ENCODE results near the gene KDM8. TPM values are rescaled to one million over a fixed set of nuclear protein-coding genes. Genes with fewer than 3 reads are reported as not detected.

KDM8 gene
- total RNA-seq, 1 donor from 2014 or later = 6.1 TPM

DNA sequence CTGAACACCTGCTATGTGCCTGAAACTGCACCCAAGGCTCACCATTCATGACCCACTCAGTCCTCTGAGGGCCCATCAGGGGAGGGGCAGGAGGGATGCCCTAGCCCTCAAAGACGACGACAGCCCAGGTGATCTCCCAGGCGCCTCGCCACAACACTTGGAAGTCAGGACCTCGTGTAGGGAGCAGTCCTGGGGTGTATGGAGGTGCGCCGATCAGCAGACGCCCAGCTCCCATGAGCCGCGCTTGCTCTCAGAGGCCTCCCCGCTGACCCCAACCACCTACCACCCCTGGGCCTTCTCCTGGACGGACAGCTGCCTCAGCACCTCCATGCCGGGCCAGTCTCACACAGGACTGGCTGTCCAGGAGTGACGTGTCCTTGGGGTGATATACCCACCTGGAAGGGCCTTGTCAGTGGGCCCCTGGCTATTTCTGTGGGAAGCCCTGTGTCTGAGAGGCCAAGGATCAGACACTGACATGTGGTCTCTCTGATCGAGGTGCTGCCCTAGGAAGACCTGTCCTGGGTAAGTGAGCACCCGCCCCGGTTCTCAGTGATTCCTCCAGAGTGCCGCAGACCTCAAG, 26.7 kb downstream of the KDM8 start:
- intact Hi-C loops (cut with DNase I) = loop anchor here (10.0 kb wide), 1 partner anchor 135 kb away; no protein-coding TSS in a partner anchor

DNA sequence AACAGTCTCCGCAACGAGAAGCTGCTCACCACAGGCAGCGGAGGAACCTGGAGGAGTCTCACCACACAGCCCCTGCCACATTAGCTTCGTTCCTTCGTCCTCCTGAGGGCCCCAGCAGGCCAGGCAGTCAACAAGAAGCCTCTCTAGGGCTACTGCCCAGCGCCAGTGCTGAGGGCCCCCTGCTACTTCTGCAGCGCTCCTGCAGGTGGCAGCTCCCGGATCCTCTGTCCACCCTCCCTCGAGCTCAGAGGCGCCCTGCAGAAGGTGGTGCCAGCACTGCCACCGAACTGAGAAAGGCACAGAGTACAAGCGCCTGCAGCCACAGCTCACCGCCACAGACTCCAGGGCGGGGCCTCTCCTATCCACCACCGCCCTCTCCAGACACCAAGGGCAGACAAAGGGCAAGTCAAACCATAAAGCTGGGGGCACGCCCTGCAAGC, 27.3 kb downstream of the KDM8 start:
- peaks cover 24% of the 10 kb centered on the region for H3K36me3 ChIP-seq
- no peak overlapping the region for H3K4me3 ChIP-seq
- no peaks in the 10 kb centered on the region for H3K27me3 ChIP-seq
- TF ChIP-seq, protein P1, sequence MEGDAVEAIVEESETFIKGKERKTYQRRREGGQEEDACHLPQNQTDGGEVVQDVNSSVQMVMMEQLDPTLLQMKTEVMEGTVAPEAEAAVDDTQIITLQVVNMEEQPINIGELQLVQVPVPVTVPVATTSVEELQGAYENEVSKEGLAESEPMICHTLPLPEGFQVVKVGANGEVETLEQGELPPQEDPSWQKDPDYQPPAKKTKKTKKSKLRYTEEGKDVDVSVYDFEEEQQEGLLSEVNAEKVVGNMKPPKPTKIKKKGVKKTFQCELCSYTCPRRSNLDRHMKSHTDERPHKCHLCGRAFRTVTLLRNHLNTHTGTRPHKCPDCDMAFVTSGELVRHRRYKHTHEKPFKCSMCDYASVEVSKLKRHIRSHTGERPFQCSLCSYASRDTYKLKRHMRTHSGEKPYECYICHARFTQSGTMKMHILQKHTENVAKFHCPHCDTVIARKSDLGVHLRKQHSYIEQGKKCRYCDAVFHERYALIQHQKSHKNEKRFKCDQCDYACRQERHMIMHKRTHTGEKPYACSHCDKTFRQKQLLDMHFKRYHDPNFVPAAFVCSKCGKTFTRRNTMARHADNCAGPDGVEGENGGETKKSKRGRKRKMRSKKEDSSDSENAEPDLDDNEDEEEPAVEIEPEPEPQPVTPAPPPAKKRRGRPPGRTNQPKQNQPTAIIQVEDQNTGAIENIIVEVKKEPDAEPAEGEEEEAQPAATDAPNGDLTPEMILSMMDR (IDR thresholded peaks at IDR 0.05) = peak; percentile 6
- H3K4me1 ChIP-seq = peaks cover 27% of the 10 kb centered on the region
- no peak overlapping the region for H3K27ac ChIP-seq
- no peaks in the 10 kb centered on the region for H3K9me3 ChIP-seq
- DNase-seq (no peak), ATAC-seq (peak; percentile 26)
- intact Hi-C loops (cut with DNase I) = loop anchor here (10.0 kb wide), 1 partner anchor 134 kb away; no protein-coding TSS in a partner anchor

More for the DNA sequence above, 26.7 kb downstream of the KDM8 start:
- Histone ChIP-seq H3K4me1 (peaks cover 21% of the 10 kb centered on the region), H3K27ac (no peak overlapping the region), H3K27me3 (no peaks in the 10 kb centered on the region), H3K9me3 (no peaks in the 10 kb centered on the region), H3K36me3 (peaks cover 28% of the 10 kb centered on the region), H3K4me3 (no peak overlapping the region)
- ATAC-seq (no peak), DNase-seq (no peak)
- TF ChIP-seq, protein P1 (IDR thresholded peaks at IDR 0.05) = no peak

DNA sequence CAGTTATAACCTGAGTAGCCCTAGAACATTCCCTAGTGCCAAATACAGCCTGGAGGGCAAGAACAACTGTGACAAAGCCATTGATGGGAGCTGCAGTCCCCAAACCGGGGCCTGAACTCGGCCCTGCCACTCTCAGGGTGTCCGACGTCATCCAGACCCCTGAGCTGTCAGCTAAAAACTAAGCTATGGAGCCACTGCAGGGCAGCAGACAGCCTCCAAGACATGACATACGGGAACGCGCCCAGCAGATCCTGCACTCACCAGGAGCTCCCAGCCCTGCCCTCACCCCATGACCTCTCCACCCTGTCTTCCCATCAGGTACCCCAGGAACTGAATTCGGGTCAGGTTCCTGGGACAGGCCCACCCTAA, 28.4 kb downstream of the KDM8 start:
- TF ChIP-seq, protein P1 (IDR thresholded peaks at IDR 0.05) = no peak
- ATAC-seq (no peak), DNase-seq (no peak)
- Histone ChIP-seq H3K4me1 (peaks cover 38% of the 10 kb centered on the region), H3K36me3 (peaks cover 24% of the 10 kb centered on the region), H3K27ac (no peak overlapping the region), H3K4me3 (no peak overlapping the region), H3K27me3 (no peaks in the 10 kb centered on the region), H3K9me3 (no peaks in the 10 kb centered on the region)
- intact Hi-C loops (cut with DNase I) = loop anchor here (10.0 kb wide), 1 partner anchor 133 kb away; no protein-coding TSS in a partner anchor

DNA sequence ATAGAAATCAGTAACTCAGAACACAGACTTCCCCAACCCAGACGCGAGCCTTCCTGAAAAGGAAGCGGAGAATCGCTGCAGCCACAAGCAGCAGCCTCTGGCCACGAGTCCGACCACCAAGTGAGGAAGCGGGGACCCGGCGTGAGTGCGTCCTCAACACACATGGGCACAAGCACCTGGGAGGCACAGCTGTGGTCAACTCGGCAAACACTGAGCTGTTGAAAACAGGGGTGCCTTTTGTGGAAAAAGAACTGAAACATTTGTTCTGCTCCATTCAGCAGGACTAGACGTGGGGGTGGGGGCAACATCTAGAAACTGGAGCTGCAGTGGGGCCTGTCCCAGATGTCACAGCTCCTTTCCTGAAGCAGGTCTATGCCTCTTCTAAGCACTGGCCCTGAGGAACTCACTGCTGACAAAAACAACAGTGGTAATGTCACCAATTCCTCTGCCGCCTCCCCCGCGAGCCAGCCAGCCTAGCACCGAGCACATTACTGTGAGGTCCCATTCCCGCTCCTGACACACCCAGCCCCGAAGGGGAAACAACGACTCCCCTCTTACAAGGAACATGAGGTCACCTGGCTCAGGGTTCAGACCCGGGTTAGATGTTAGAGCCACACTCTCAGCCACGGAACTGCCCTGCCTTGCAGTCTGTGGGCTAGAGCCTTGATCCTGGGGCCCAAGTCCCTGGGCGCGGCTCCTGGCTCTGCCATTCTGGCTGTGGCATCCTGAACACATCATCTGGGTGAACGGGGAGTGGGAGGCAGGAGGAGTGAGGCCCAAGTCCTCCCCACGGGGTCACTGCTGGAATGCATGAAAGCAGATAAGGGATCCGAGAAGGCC, 29.0 kb downstream of the KDM8 start:
- Histone ChIP-seq H3K27ac (peak overlapping the region; percentile 42), H3K4me1 (peaks cover 44% of the 10 kb centered on the region), H3K4me3 (no peak overlapping the region), H3K9me3 (no peaks in the 10 kb centered on the region), H3K27me3 (no peaks in the 10 kb centered on the region), H3K36me3 (peaks cover 24% of the 10 kb centered on the region)
- ATAC-seq = no peak
- TF ChIP-seq, protein P1 (IDR thresholded peaks at IDR 0.05) = no peak
- DNase-seq = no peak
- intact Hi-C loops (cut with DNase I) = loop anchor here (10.0 kb wide), 1 partner anchor 133 kb away; no protein-coding TSS in a partner anchor

DNA sequence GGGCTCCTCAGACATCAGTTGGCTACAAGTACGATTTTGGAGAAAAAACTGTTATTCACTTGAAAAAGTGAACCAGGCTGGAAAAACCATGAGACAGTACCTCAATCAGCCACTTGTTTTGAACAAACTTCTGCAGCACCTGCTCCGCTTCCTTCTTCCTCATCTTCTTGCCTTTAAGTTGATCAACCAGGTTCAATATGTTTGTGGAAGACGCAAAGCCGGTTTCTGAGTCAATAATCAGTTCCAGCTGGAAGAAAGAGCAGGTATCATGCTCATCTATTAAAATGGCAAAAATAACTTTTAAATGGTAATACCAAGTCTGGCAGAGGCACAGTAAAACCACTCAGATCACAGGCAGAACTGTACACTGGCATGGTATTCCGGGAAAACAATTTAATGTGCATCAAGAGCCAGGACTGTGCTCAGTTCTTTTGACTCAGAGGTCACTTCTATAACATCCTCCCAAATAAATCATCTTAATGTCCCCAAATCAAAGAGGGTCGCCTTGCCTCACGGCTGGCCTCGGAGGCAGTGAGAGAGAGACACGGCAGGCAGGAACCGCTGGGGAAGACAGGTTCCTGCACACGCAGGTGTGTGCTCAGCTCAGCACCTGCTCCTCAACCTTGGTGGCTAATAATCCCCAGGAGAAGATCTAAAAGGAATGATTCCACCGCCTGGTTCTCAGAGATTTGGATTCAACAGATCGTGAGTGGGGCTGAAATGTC, 29.7 kb downstream of the KDM8 start:
- no peak for DNase-seq

More for the DNA sequence above, 29.7 kb downstream of the KDM8 start:
- intact Hi-C loops (cut with DNase I) = loop anchor here (10.0 kb wide), 1 partner anchor 132 kb away; no protein-coding TSS in a partner anchor
- H3K27ac ChIP-seq = peak overlapping the region; percentile 42
- TF ChIP-seq, protein P1 (IDR thresholded peaks at IDR 0.05) = no peak
- H3K36me3 ChIP-seq = peaks cover 24% of the 10 kb centered on the region
- no peak for ATAC-seq
- H3K4me1 ChIP-seq = peaks cover 52% of the 10 kb centered on the region
- H3K27me3 ChIP-seq = no peaks in the 10 kb centered on the region
- no peaks in the 10 kb centered on the region for H3K9me3 ChIP-seq
- H3K4me3 ChIP-seq = no peak overlapping the region

All from upper lobe of right lung (tissue), 1 donor.